ENCODE measurements around the gene MNX1.

MNX1 gene

DNA sequence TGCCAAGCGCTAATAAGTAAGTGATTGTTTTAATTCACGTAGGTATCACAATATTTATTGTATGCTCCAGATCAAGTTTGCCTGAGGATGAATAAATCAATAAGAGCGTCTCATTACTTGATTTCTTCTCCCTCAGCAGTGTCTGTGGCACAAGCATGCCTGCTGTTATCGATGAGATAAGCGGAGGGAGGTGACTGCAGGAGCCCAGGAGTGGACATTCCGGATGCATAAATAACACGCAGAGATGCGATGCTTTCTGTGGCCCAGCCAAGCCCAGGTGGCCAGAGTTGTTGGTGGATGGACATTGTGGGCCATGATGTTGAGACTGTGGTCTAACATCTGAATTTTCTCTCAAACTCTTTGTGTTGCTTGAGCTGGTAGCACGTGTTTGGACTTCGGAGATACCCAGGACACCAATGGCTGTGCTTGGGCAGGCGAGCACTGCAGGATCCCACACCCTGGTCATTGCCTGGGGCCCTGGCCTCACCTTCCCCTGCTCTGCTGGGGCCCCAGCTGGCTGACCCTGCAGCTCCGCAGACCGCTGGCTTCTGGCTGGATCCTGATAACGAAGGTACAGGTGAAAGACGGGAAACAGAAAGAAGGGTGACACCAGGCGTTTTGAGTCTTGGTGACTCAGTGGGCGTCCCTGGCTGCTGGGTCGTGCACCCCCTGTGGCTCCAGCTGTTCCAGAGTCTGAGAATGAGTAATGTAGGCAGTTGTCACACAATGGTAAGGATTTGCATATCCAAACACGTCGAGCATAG, 31.2 kb upstream of the MNX1 start:
- Mint-ChIP-seq H3K36me3 (peaks cover 6% of the 10 kb centered on the region), H3K9me3 (peaks cover 5% of the 10 kb centered on the region), H3K4me1 (peaks cover 2% of the 10 kb centered on the region), H3K4me3 (no peak overlapping the region), H3K27ac (no peak overlapping the region), H3K27me3 (peaks cover 8% of the 10 kb centered on the region)
- DNase-seq (ENCODE audit: low spot score in 2 of 2) (no peak), ATAC-seq (ENCODE audit: low read depth) (no peak)

DNA sequence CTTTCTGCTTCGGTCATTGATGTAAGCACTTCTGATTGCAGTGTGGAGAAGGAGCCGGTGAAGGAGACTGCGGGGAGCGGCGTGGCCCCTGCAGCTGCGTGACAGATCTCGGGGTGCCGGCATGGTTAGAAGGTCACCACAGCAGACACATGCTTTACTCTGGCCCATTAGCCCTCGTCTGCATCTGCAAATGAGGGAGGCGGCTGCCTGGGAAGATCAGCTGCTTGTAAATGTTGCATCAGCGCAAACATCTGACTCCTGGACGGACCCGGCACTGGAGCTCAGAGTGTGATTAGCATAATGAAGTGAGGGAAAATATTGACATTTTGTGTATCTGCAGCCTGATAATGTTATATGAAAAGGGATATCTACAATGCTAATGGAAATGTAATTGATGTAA, 30.5 kb upstream of the MNX1 start:
- peaks cover 8% of the 10 kb centered on the region for H3K36me3 Mint-ChIP-seq
- no peak for DNase-seq (ENCODE audit: low spot score in 2 of 2)
- peaks cover 2% of the 10 kb centered on the region for H3K4me1 Mint-ChIP-seq
- ATAC-seq (ENCODE audit: low read depth): no peak
- no peak overlapping the region for H3K27ac Mint-ChIP-seq
- H3K9me3 Mint-ChIP-seq: peaks cover 10% of the 10 kb centered on the region
- peaks cover 12% of the 10 kb centered on the region for H3K27me3 Mint-ChIP-seq
- H3K4me3 Mint-ChIP-seq: no peak overlapping the region

DNA sequence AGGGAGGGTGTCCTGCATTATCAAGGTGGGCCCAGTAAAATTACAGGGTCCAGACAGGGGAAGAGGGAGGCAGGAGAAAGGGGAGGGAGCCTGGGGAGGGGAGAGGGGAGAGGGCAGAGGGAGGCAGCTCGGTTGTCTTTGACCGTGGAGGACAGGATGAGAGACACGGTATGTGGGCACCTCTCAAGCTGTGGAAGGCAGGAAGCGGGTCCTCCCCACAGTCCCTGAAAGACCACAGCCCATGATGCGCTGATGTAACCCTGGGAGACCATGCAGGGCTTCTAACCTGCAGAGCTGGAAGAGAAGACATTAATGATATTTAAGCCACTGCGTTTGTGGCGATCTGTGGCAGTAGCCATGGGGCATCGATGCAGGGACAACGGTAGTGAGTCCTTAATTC, 27.2 kb upstream of the MNX1 start:
- Mint-ChIP-seq H3K27me3 (peaks cover 15% of the 10 kb centered on the region), H3K9me3 (peaks cover 14% of the 10 kb centered on the region), H3K36me3 (peaks cover 10% of the 10 kb centered on the region), H3K4me3 (no peak overlapping the region), H3K4me1 (peaks cover 2% of the 10 kb centered on the region), H3K27ac (no peak overlapping the region)
- ATAC-seq (ENCODE audit: low read depth): no peak
- no peak for DNase-seq (ENCODE audit: low spot score in 2 of 2)

DNA sequence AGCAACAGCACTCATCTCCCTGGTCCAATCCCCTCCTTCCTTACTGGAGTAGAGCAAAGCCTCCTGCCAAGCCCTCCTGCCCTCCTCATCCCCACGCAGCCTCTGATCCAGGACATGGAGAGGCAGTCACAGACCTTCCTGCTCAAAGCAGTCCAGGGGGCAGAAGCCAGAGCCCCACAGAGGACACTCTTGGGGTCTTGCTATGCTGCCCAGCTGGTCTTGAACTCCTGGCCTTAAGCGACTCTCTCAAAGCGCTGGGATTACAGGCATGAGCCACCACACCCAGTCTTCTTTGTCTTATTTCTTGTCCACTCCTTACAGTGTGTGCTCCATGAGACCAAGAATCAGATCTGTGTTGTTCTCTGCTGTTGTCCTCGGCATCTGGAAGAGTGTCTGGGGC, 26.6 kb upstream of the MNX1 start:
- ATAC-seq (ENCODE audit: low read depth) (no peak), DNase-seq (ENCODE audit: low spot score in 2 of 2) (no peak)
- Mint-ChIP-seq H3K4me3 (no peak overlapping the region), H3K27me3 (peaks cover 15% of the 10 kb centered on the region), H3K27ac (no peak overlapping the region), H3K4me1 (peaks cover 2% of the 10 kb centered on the region), H3K9me3 (peaks cover 14% of the 10 kb centered on the region), H3K36me3 (peaks cover 10% of the 10 kb centered on the region)

DNA sequence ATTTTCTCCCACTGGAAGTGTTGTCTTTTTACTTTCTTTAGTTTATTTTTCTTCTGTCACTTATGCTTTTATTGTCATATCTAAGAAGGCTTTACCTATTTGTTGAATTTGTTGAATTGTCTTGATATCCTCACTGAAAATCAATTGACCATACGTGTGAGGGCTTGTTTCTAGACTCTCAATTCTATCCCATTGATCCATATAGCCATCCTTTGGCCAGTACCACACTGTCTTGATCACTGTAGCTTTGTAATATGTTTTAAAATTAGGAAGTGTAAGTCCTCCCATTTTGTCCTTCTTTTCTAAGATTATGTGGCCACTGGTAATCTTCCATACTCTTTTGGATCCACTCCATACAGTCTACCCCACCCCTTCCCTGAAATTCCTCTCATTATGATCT, 25.5 kb upstream of the MNX1 start:
- Mint-ChIP-seq H3K27me3 (peaks cover 21% of the 10 kb centered on the region), H3K36me3 (peaks cover 10% of the 10 kb centered on the region), H3K9me3 (peaks cover 14% of the 10 kb centered on the region), H3K4me3 (no peak overlapping the region), H3K4me1 (peaks cover 2% of the 10 kb centered on the region), H3K27ac (no peak overlapping the region)
- ATAC-seq (ENCODE audit: low read depth): no peak
- no peak for DNase-seq (ENCODE audit: low spot score in 2 of 2)

DNA sequence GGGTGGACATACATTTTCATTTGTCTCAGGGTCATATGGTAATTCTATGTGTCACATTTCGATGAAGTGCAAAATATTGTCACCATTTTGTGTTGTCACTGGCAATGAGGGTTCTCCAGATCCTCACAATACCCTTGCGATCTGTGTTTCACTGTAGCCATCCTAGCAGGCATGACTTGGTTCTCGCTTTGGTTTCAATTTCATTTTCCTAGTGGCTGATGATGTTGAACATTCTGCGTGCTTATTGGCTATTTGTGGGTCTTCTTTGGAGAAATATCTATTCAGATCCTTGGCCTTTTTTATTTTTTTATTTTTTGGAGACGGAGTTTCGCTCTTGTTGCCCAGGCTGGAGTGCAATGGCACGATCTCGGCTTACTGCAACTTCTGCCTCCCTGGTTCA, 24.8 kb upstream of the MNX1 start:
- Mint-ChIP-seq H3K27me3 (peaks cover 21% of the 10 kb centered on the region), H3K4me1 (peaks cover 2% of the 10 kb centered on the region), H3K27ac (no peak overlapping the region), H3K36me3 (peaks cover 10% of the 10 kb centered on the region), H3K4me3 (no peak overlapping the region), H3K9me3 (peaks cover 14% of the 10 kb centered on the region)
- ATAC-seq (ENCODE audit: low read depth) (no peak), DNase-seq (ENCODE audit: low spot score in 2 of 2) (no peak)

DNA sequence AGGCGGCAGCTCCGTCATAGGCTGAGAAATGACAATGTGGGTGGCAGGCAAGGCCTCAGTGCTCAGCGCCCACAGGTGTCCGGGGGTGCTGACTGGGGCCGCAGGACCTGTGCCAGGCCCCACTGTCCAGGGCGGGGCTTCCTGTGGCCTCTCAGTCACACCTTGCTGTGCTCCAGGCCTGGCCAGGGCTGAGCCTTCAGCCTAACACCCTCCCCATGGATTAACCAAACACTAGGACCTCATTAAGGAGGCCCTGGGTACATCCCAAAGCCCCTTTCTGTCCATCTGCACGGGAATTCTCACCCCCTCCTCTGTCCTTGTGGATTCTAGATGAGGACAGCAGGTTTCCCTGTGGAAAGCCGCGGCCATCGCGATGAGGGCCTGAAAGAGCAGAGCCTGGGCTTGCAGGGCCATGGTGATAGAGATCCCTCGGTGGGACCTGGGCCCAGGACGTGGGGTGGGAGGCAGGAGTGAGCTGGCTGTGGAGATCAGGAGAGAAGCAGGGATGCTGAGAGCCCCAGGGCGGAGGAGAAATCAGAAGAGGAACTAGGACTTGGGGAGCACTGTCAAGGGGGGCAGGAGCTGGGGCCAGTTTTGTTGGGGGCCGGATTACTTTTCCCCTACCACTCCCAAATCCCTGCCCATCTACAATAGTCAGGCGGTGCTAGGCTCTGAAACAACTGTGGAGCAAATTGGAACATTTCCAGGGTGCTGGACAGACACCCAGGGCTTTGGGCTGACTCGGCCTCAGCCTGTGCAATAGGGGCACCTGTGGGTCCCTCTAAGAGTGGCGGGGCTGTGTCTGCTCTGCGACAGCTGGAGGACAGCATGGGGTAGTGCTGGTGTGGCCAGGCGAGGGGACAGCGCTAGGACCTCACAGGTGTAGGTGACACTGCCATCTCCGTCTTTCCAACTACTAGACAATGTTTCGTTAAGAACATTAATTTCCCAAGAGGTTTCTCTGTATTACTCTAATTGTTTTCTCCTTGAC, 23.3 kb upstream of the MNX1 start:
- Mint-ChIP-seq H3K4me1 (peaks cover 2% of the 10 kb centered on the region), H3K4me3 (no peak overlapping the region), H3K9me3 (peaks cover 14% of the 10 kb centered on the region), H3K36me3 (peaks cover 10% of the 10 kb centered on the region), H3K27me3 (peaks cover 24% of the 10 kb centered on the region), H3K27ac (no peak overlapping the region)
- ATAC-seq (ENCODE audit: low read depth) (no peak), DNase-seq (ENCODE audit: low spot score in 2 of 2) (no peak)

DNA sequence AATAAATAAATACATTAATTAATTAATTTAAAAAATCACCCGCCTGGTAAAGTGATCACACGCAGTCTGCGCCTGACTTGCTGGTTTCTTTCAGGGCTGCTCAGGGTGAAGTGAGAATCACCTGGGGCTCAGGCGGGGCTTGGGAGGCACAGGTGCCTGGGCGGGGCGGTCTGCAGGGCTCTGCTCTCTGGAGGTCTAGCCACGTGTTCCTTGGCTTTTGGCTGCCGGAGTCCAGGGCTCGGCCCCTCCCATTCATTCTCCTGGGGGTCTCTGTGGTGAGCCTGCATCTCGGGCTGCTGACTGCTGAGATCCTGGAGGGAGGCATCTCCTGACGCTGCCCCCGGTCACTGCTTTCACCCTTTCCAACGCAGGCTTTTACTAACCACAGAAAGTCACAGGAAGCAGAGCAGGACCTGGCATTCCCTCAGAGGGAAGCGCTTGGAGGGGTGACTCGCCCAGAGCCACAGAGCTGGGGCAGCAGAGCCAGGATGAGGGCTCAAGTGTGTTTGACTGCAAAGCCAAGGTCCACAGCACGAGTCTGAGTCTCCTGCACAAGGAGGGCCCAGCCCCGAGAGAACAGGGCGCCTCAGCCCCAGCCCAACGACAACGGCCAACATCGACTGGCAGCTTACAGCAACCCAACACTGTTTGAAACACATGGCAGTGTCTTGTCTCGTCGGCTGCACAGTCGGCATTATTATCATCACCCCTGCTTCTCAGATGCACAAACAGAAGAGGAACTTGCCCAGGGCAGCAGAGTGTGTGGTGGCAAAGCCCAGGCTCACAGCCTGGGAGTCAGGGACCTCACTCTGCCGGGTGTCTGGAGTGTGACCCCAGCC, 22.4 kb upstream of the MNX1 start:
- Mint-ChIP-seq H3K27ac (no peak overlapping the region), H3K27me3 (peaks cover 30% of the 10 kb centered on the region), H3K4me3 (no peak overlapping the region), H3K36me3 (peaks cover 10% of the 10 kb centered on the region), H3K9me3 (peaks cover 14% of the 10 kb centered on the region), H3K4me1 (peaks cover 2% of the 10 kb centered on the region)
- DNase-seq (ENCODE audit: low spot score in 2 of 2) (no peak), ATAC-seq (ENCODE audit: low read depth) (no peak)

DNA sequence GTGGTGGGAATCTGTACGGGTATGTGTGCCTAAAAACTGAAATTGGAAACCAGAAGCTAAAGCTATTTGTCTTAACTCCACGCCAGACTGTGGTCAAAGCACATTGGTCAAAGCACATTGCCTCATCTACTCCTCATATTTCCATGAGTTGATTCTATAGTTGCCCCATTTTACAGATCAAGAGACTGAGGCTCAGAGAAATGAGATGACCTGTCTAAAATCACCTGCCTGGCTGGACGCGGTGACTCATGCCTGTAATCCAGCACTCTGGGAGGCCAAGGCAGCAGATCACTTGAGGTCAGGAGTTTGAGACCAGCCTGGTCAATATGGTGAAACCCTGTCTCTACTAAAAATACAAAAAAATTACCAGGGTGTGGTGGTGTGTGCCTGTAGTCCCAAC, 21.7 kb upstream of the MNX1 start:
- ATAC-seq (ENCODE audit: low read depth) (no peak), DNase-seq (ENCODE audit: low spot score in 2 of 2) (no peak)
- peaks cover 2% of the 10 kb centered on the region for H3K4me1 Mint-ChIP-seq
- H3K36me3 Mint-ChIP-seq: peaks cover 9% of the 10 kb centered on the region
- peaks cover 34% of the 10 kb centered on the region for H3K27me3 Mint-ChIP-seq
- H3K4me3 Mint-ChIP-seq: no peak overlapping the region
- H3K27ac Mint-ChIP-seq: no peak overlapping the region
- peaks cover 12% of the 10 kb centered on the region for H3K9me3 Mint-ChIP-seq

DNA sequence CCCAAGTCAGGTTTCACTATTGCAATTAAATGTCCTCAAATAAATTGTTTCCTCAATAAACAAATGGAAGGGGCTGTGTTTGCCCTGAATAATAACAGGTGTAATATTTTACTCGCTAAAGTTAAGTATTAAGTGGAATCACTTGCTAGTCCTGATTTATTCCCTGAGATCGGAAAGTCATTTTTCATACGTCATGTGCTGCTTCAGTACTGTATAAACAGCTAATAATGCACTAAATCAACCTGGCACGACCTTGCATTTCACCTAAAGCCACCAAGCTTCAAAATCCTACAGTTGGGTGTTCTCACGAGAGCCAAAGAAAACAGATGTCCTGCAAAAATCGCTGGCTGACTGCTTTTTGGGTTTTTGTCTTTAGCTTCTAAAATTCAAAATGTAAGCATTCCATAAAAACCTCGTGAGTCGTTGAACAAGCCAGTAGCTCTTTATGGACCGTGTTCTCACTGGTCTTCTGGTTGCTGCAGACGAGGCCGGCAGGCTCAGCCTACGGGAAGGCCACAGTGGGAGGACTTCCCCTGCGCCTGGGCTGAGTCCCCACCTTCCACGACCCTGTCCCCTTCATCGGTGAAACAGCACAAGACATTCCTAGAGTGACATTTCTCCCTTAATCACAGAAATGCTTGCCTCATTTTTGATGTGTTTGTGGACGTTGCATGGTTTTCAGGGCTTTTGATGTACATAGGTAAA, 17.9 kb upstream of the MNX1 start:
- no peaks in the 10 kb centered on the region for H3K4me1 Mint-ChIP-seq
- H3K27ac Mint-ChIP-seq: no peak overlapping the region
- no peak for ATAC-seq (ENCODE audit: low read depth)
- no peak for DNase-seq (ENCODE audit: low spot score in 2 of 2)
- H3K4me3 Mint-ChIP-seq: no peak overlapping the region
- no peaks in the 10 kb centered on the region for H3K9me3 Mint-ChIP-seq
- H3K27me3 Mint-ChIP-seq: peaks cover 39% of the 10 kb centered on the region
- no peaks in the 10 kb centered on the region for H3K36me3 Mint-ChIP-seq

DNA sequence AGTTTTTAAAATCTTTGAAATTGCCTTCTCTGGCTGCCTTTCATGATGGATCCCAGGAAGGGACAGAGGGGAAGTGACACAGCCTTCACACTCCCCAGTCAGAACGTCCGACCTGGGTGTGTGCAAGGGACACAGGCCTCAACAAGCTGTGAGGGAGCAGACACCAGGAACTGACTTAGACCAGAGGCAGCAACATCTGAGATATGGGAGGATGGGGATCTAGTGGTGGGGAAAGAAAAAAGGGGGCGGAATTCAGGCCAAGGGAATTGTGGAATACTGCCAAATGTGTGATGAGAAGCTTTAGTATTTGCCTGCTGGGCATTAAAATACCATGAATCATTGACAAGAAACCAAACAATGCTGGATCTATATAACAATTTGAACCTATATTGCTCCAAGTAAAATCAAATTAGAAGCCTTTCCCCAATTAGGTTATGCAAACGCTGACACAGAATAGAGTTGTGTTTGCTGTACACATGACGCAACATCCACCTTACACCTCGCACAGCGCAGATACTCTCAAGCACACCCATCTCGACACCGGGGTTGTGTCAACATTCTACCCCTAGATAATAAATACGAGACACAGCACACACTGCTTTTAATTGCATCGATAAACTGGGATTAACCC, 17.2 kb upstream of the MNX1 start:
- H3K4me3 Mint-ChIP-seq: no peak overlapping the region
- H3K9me3 Mint-ChIP-seq: no peaks in the 10 kb centered on the region
- H3K27ac Mint-ChIP-seq: no peak overlapping the region
- no peaks in the 10 kb centered on the region for H3K36me3 Mint-ChIP-seq
- no peak for ATAC-seq (ENCODE audit: low read depth)
- peaks cover 43% of the 10 kb centered on the region for H3K27me3 Mint-ChIP-seq
- H3K4me1 Mint-ChIP-seq: no peaks in the 10 kb centered on the region
- DNase-seq (ENCODE audit: low spot score in 2 of 2): no peak

DNA sequence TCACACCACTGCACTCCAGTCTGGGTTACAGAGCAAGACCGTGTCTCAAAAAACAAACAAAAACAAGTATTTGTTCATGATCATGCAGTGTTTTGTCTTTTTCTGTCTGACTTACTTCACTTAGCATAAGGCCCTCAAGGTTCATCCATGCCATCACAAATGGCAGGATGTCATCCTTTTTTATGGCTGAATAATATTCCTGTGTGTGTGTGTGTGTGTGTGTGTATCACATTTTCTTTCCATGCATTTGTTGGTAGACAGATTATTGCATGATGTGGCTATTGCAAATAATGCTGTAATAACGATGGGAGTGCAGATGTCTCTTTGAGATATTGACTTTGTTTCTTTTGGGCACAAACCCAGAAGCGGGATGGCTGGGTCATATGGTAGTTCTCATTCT, 14.3 kb upstream of the MNX1 start:
- Mint-ChIP-seq H3K4me1 (no peaks in the 10 kb centered on the region), H3K4me3 (no peak overlapping the region), H3K36me3 (no peaks in the 10 kb centered on the region), H3K27me3 (peaks cover 42% of the 10 kb centered on the region), H3K27ac (no peak overlapping the region), H3K9me3 (no peaks in the 10 kb centered on the region)
- no peak for DNase-seq (ENCODE audit: low spot score in 2 of 2)
- no peak for ATAC-seq (ENCODE audit: low read depth)

DNA sequence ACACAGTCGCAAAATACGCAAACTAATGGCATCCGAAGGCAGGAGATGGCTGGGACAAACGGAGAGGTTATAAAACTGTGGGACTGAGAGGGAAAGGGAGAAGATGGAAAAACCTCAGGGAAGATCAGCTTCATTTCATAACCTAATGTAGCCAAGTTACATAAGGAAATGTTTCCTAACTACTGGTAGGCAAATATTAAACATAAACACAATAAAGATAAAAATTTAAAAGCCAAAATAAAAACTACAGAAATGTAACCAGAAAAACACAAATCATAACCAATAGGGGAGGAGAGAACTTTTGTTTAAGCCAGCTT, 13.1 kb upstream of the MNX1 start:
- Mint-ChIP-seq H3K4me3 (no peak overlapping the region), H3K4me1 (peaks cover 2% of the 10 kb centered on the region), H3K36me3 (no peaks in the 10 kb centered on the region), H3K27me3 (peaks cover 43% of the 10 kb centered on the region), H3K9me3 (no peaks in the 10 kb centered on the region), H3K27ac (no peak overlapping the region)
- ATAC-seq (ENCODE audit: low read depth): no peak
- no peak for DNase-seq (ENCODE audit: low spot score in 2 of 2)

All from memory B cell (primary cell).